RWPE2 (cell line): Measurements from ENCODE around the gene BRI3.
"Not testable (repeated sequence)": the region's sequence is repeated elsewhere in the genome, so short reads cannot be mapped to it uniquely, and the experiment has no call there.

Experiments used
- ATAC-seq: fragments of 200-7000 bp; cut with Tn5 transposase; 3 replicates; pipeline ENCODE4 v1.9.1; 2021; ENCODE audit warnings: low read depth
- DNase-seq: peaks from one replicate; pipeline ENCODE4 v3.0.0-alpha.2; 2020; ENCODE audit warnings: low spot score
- H3K27ac ChIP-seq: fragments of 450-650 bp; 2 replicates; pipeline ENCODE4 v1.5.1; 2017; ENCODE audit warnings: mild to moderate bottlenecking; ENCODE audit not compliant: poor library complexity, severe bottlenecking
- H3K27me3 ChIP-seq: fragments of 250-450 bp; sonication (Bioruptor Pico); 2 replicates; pipeline ENCODE4 v1.5.1; 2021; ENCODE audit warnings: mild to moderate bottlenecking, moderate library complexity; ENCODE audit not compliant: insufficient read depth, poor library complexity, severe bottlenecking
- H3K36me3 ChIP-seq: fragments of 250-450 bp; sonication (Bioruptor Pico); 2 replicates; pipeline ENCODE4 v1.5.1; 2020; ENCODE audit warnings: low read depth, mild to moderate bottlenecking, moderate library complexity
- H3K4me1 ChIP-seq: fragments of 250-450 bp; sonication (Bioruptor Pico); 2 replicates; pipeline ENCODE4 v1.5.1; 2021; ENCODE audit warnings: mild to moderate bottlenecking, moderate library complexity; ENCODE audit not compliant: insufficient read depth, poor library complexity, severe bottlenecking
- H3K4me3 ChIP-seq: fragments of 250-450 bp; sonication (Bioruptor Pico); 2 replicates; pipeline ENCODE4 v1.5.1; 2021; ENCODE audit warnings: mild to moderate bottlenecking, moderate library complexity; ENCODE audit not compliant: severe bottlenecking
- H3K9me3 ChIP-seq: fragments of 250-450 bp; sonication (Bioruptor Pico); 2 replicates; pipeline ENCODE4 v1.5.1; 2021; ENCODE audit warnings: mild to moderate bottlenecking, moderate library complexity; ENCODE audit not compliant: severe bottlenecking
- CTCF ChIP-seq: fragments of 450-650 bp; IDR thresholded peaks from one replicate; pipeline ENCODE4 v1.5.1; 2017; ENCODE audit warnings: mild to moderate bottlenecking, moderate library complexity; ENCODE audit not compliant: poor library complexity, severe bottlenecking

The BRI3 gene

GRCh38 chr7:98314469-98314868 lies 33.0 kb downstream of the BRI3 start:
- no peak for ATAC-seq
- H3K36me3 ChIP-seq = peaks cover 72% of the 10 kb centered on the region
- no peak overlapping the region for H3K4me3 ChIP-seq
- no peak for TF ChIP-seq CTCF
- H3K27ac ChIP-seq = no peak overlapping the region
- H3K9me3 ChIP-seq = no peaks in the 10 kb centered on the region
- no peaks in the 10 kb centered on the region for H3K27me3 ChIP-seq
- no peaks in the 10 kb centered on the region for H3K4me1 ChIP-seq
- DNase-seq = no peak

GRCh38 chr7:98315318-98315993 lies 34.0 kb downstream of the BRI3 start:
- ATAC-seq (no peak), DNase-seq (no peak)
- Histone ChIP-seq H3K36me3 (peaks cover 62% of the 10 kb centered on the region), H3K27me3 (no peaks in the 10 kb centered on the region), H3K27ac (no peak overlapping the region), H3K4me1 (no peaks in the 10 kb centered on the region), H3K9me3 (no peaks in the 10 kb centered on the region), H3K4me3 (no peak overlapping the region)
- no peak for TF ChIP-seq CTCF

DNA sequence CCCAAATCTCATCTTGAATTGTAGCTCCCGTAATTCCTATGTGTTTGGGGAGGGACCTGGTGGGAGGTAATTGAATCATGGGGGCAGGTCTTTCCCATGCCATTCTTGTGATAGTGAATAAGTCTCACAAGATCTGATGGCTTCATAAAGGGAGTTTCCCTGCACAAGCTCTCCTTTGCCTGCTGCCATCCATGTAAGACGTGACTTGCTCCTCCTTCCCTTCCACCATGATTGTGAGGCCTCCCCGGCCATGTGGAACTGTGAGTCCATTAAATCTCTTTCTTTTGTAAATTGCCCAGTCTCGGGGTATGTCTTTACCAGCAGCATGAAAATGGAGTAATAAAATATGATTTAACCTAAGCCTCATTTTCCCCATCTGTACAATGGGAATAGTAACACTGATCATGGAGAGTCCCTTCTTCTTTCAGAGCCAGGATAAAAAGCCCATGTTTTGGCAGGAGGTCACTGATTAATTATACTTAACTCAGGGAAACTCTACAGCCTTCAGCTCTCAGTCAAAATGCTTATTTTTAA lies 34.6 kb downstream of the BRI3 start:
- not testable (repeated sequence) for DNase-seq, H3K27me3 ChIP-seq, H3K27ac ChIP-seq, H3K4me3 ChIP-seq, H3K4me1 ChIP-seq, ATAC-seq, H3K9me3 ChIP-seq
- peaks cover 56% of the 10 kb centered on the region for H3K36me3 ChIP-seq

DNA sequence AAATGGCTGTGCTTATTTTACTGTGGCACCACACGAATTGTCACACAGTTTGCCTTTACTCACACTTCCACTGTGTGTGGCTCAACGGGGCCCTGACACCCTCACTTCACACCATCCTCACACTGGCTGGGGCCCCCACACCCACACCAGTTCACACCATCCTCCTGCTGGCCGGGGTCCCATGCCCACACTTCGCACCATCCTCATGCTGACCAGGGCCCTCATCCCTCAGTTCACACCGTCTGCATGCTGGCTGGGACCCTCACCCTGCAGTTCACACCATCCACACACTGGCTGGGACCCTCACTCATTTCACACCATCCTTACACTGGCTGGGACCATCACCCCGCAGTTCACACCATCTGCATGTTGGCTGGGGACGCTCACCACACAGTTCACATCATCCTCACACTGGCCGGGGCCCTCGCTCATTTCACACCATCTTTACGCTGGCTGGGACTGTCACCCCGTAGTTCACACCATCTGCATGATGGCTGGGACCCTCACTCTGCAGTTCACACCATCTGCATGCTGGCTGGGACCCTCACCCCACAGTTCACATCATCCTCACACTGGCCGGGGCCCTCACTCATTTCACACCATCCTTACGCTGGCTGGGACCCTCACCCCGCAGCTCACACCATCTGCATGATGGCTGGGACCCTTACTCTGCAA lies 36.0 kb downstream of the BRI3 start:
- no peak overlapping the region for H3K4me3 ChIP-seq
- no peaks in the 10 kb centered on the region for H3K27me3 ChIP-seq
- H3K36me3 ChIP-seq = peaks cover 43% of the 10 kb centered on the region
- ATAC-seq (no peak), DNase-seq (no peak)
- no peak for TF ChIP-seq CTCF
- H3K4me1 ChIP-seq = no peaks in the 10 kb centered on the region
- no peaks in the 10 kb centered on the region for H3K9me3 ChIP-seq
- H3K27ac ChIP-seq = no peak overlapping the region

- ATAC-seq = no peak
- no peak for TF ChIP-seq CTCF
- Histone ChIP-seq H3K27me3 (no peaks in the 10 kb centered on the region), H3K27ac (no peak overlapping the region), H3K36me3 (peaks cover 35% of the 10 kb centered on the region), H3K4me3 (no peak overlapping the region), H3K9me3 (no peaks in the 10 kb centered on the region), H3K4me1 (no peaks in the 10 kb centered on the region)
- no peak for DNase-seq
These were observed 37.7 kb downstream of the BRI3 start for GRCh38 chr7:98319176-98319575.
